HEK293 (cell line): Measurements from ENCODE around the gene LETM1.
A peak's percentile ranks its signal among the peaks of the same experiment; 100 is the strongest.

ENCODE experiments used
- CTCF ChIA-PET: fragments of 350-600 bp; formaldehyde crosslinking; extraction: SDS; loops from one replicate; lab custom pipeline; 2021; ENCODE audit warnings: antibody characterized with exemption; lab: Yijun Ruan, JAX
- POLR2A ChIA-PET: fragments of 300-600 bp; formaldehyde crosslinking; extraction: SDS; loops from one replicate; lab custom pipeline; 2020; ENCODE audit warnings: antibody characterized with exemption, inconsistent platforms; lab: Yijun Ruan, JAX
- H3K27ac ChIP-seq: fragments of 200-500 bp; sonication (Bioruptor generic); 2 replicates; pipeline ENCODE4 v1.5.1; 2014; ENCODE audit warnings: low read depth, low read length, control low read depth, inconsistent platforms; ENCODE audit errors: extremely low read depth
- H3K36me3 ChIP-seq, 2 experiments: fragments of 200-500 bp in 1 of 2; sonication (Bioruptor generic) in 1 of 2; 1 replicate in 1 of 2; 2 replicates in 1 of 2; pipeline ENCODE4 v1.5.1; 2014 to 2017; ENCODE audit warnings: inconsistent platforms in 2 of 2, low read length in 2 of 2; ENCODE audit not compliant: control insufficient read depth in 2 of 2, insufficient read depth in 1 of 2
- H3K4me1 ChIP-seq: fragments of 200-500 bp; sonication (Bioruptor generic); 2 replicates; pipeline ENCODE4 v1.5.1; 2014; ENCODE audit warnings: mild to moderate bottlenecking, low read length, inconsistent platforms; ENCODE audit not compliant: control insufficient read depth, insufficient read depth
- H3K4me3 ChIP-seq: 2 replicates; pipeline ENCODE4 v1.5.1; 2011; ENCODE audit warnings: low read depth, mild to moderate bottlenecking, control low read depth, low read length, moderate library complexity
- H3K9me3 ChIP-seq: fragments of 200-500 bp; sonication (Bioruptor generic); 2 replicates; pipeline ENCODE4 v1.5.1; 2014; ENCODE audit warnings: low read depth, low read length, inconsistent platforms; ENCODE audit not compliant: control insufficient read depth, insufficient read depth
- GLIS1 ChIP-seq: fragments of 450-650 bp; formaldehyde crosslinking; IDR thresholded peaks from 2 replicates; pipeline ENCODE4 v1.5.1; 2016; ENCODE audit warnings: missing biosample characterization, missing genetic modification characterization
- HIC1 ChIP-seq: fragments of 450-650 bp; formaldehyde crosslinking; IDR thresholded peaks from 2 replicates; pipeline ENCODE4 v1.5.1; 2016; ENCODE audit warnings: missing biosample characterization, missing genetic modification characterization
- INSM2 ChIP-seq: fragments of 450-650 bp; formaldehyde crosslinking; IDR thresholded peaks from 2 replicates; pipeline ENCODE4 v1.5.1; 2016; ENCODE audit warnings: missing biosample characterization, missing genetic modification characterization
- KLF16 ChIP-seq: fragments of 450-650 bp; formaldehyde crosslinking; IDR thresholded peaks from 2 replicates; pipeline ENCODE4 v1.5.1; 2017; ENCODE audit warnings: missing biosample characterization, missing genetic modification characterization
- MZF1 ChIP-seq: fragments of 450-650 bp; formaldehyde crosslinking; IDR thresholded peaks from 2 replicates; pipeline ENCODE4 v1.5.1; 2017; ENCODE audit warnings: missing biosample characterization, missing genetic modification characterization, borderline replicate concordance
- OSR2 ChIP-seq: fragments of 450-650 bp; formaldehyde crosslinking; IDR thresholded peaks from 2 replicates; pipeline ENCODE4 v1.5.1; 2016; ENCODE audit warnings: missing biosample characterization, missing genetic modification characterization
- ZBTB11 ChIP-seq: fragments of 450-650 bp; formaldehyde crosslinking; conservative IDR thresholded peaks from 2 replicates; pipeline ENCODE4 v1.5.1; 2016; ENCODE audit warnings: low read depth, missing biosample characterization, missing genetic modification characterization
- ZFHX2 ChIP-seq: fragments of 450-650 bp; formaldehyde crosslinking; conservative IDR thresholded peaks from 2 replicates; pipeline ENCODE4 v1.5.1; 2016; ENCODE audit warnings: missing biosample characterization, missing genetic modification characterization
- ZNF146 ChIP-seq: fragments of 450-650 bp; formaldehyde crosslinking; IDR thresholded peaks from 2 replicates; pipeline ENCODE4 v1.5.1; 2016; ENCODE audit warnings: missing biosample characterization, missing genetic modification characterization
- ZNF157 ChIP-seq: fragments of 450-650 bp; formaldehyde crosslinking; IDR thresholded peaks from 2 replicates; pipeline ENCODE4 v1.5.1; 2016; ENCODE audit warnings: missing biosample characterization, missing genetic modification characterization
- ZNF239 ChIP-seq: fragments of 450-650 bp; formaldehyde crosslinking; IDR thresholded peaks from 2 replicates; pipeline ENCODE4 v1.5.1; 2016; ENCODE audit warnings: missing biosample characterization, missing genetic modification characterization
- ZNF292 ChIP-seq: fragments of 450-650 bp; formaldehyde crosslinking; IDR thresholded peaks from 2 replicates; pipeline ENCODE4 v1.5.1; 2016; ENCODE audit warnings: low read depth, missing biosample characterization, missing genetic modification characterization, borderline replicate concordance
- ZNF394 ChIP-seq: fragments of 450-650 bp; formaldehyde crosslinking; IDR thresholded peaks from 2 replicates; pipeline ENCODE4 v1.5.1; 2016; ENCODE audit warnings: missing biosample characterization, missing genetic modification characterization, mild to moderate bottlenecking, moderate library complexity, borderline replicate concordance
- ZNF449 ChIP-seq: fragments of 450-650 bp; formaldehyde crosslinking; IDR thresholded peaks from 2 replicates; pipeline ENCODE4 v1.5.1; 2017; ENCODE audit warnings: missing biosample characterization, mild to moderate bottlenecking, missing genetic modification characterization, moderate library complexity
- ZNF521 ChIP-seq: fragments of 450-650 bp; formaldehyde crosslinking; IDR thresholded peaks from 2 replicates; pipeline ENCODE4 v1.5.1; 2017; ENCODE audit warnings: missing biosample characterization, mild to moderate bottlenecking, missing genetic modification characterization
- ZNF558 ChIP-seq: fragments of 450-650 bp; formaldehyde crosslinking; IDR thresholded peaks from 2 replicates; pipeline ENCODE4 v1.5.1; 2016; ENCODE audit warnings: missing biosample characterization, missing genetic modification characterization
- ZNF768 ChIP-seq: fragments of 450-650 bp; formaldehyde crosslinking; IDR thresholded peaks from 2 replicates; pipeline ENCODE4 v1.5.1; 2018; ENCODE audit warnings: missing biosample characterization, mild to moderate bottlenecking, missing genetic modification characterization
- ZNF837 ChIP-seq: fragments of 450-650 bp; formaldehyde crosslinking; IDR thresholded peaks from 2 replicates; pipeline ENCODE4 v1.5.1; 2016; ENCODE audit warnings: missing biosample characterization, missing genetic modification characterization

The LETM1 gene

GRCh38 chr4:1813915-1814314, 42.0 kb downstream of the LETM1 start:
- CTCF ChIA-PET, result interaction anchor here (0.9 to 7.9 kb wide), 4 partner anchors 46 to 86 kb away, joined by 3 to 148 read pairs (median 6); no protein-coding TSS in a partner anchor
- POLR2A ChIA-PET, result interaction anchor here (0.7 kb wide), 1 partner anchor 94 kb away, joined by 3 read pairs; no protein-coding TSS in a partner anchor
- Histone ChIP-seq H3K36me3 (peaks cover 5 to 63% of the 10 kb centered on the region in 2 experiments; a peak in 2 of 3 replicates), H3K27ac (no peak overlapping the region), H3K4me3 (no peak overlapping the region), H3K9me3 (no peaks in the 10 kb centered on the region), H3K4me1 (no peaks in the 10 kb centered on the region)
- TF ChIP-seq ZFHX2 (tag by site-specific recombination) (peak; percentile 31), ZNF521 (tag by site-specific recombination) (no peak)

GRCh38 chr4:1813231-1813630, 42.7 kb downstream of the LETM1 start:
- Histone ChIP-seq H3K36me3 (peaks cover 0 to 57% of the 10 kb centered on the region in 2 experiments; a peak in 2 of 3 replicates), H3K4me1 (no peaks in the 10 kb centered on the region), H3K9me3 (no peaks in the 10 kb centered on the region), H3K4me3 (no peak overlapping the region), H3K27ac (no peak overlapping the region)
- CTCF ChIA-PET, result interaction anchor here (1.9 to 7.9 kb wide), 2 partner anchors 67 to 87 kb away, joined by 9 to 148 read pairs; no protein-coding TSS in a partner anchor
- TF ChIP-seq ZNF292, result no peak
- TF ChIP-seq ZNF558 (tag by site-specific recombination), result no peak
- TF ChIP-seq ZNF239 (tag by site-specific recombination), result no peak
- no peak for TF ChIP-seq ZNF837 (tag by site-specific recombination)
- no peak for TF ChIP-seq ZNF157
- no peak for TF ChIP-seq KLF16 (tag by site-specific recombination)
- TF ChIP-seq MZF1 (tag by site-specific recombination), result no peak
- TF ChIP-seq OSR2 (tag by site-specific recombination), result no peak
- TF ChIP-seq ZNF146 (tag by site-specific recombination), result no peak
- TF ChIP-seq INSM2 (tag by site-specific recombination), result no peak
- no peak for TF ChIP-seq ZNF768 (tag by site-specific recombination)
- no peak for TF ChIP-seq ZNF449 (tag by site-specific recombination)
- no peak for TF ChIP-seq GLIS1 (tag by site-specific recombination)
- TF ChIP-seq ZNF394, result no peak
- TF ChIP-seq HIC1 (tag by site-specific recombination), result no peak
- TF ChIP-seq ZBTB11 (tag by site-specific recombination), result no peak
- POLR2A ChIA-PET, result no interaction called here
